ENCODE data around the gene TMTC2.

TMTC2 gene

DNA sequence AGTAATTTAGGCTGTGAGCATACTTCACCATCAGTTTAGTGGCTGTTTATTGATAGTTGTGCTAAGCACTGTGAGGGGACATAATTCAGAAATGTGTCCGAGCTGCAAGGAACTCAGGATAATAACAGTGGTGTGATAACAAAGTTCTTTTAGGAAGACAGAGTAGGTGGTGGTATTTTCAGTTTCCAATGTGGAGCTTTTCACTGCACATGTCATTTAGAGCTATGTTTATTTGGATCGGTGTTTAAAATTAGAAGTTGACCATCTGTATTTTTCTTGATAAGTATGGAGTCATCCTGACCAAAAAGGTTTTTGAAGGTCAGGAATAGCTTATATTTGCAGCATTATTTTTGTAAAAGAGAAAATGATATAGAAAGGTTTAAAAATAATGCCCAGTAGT, 443.5 kb downstream of the TMTC2 start:
- no peak for DNase-seq (ENCODE audit: extremely low read depth, insufficient read length)
- no peak overlapping the region for H3K4me3 ChIP-seq (replicated peaks; ENCODE audit: low read depth, low read length)
- H3K36me3 ChIP-seq (ENCODE audit: control insufficient read depth, insufficient read depth, low read length), result no peaks in the 10 kb centered on the region
- no peaks in the 10 kb centered on the region for H3K27me3 ChIP-seq (replicated peaks; ENCODE audit: control insufficient read depth, insufficient read depth, low read length)
- no peak for TF ChIP-seq CTCF (IDR thresholded peaks at IDR 0.05; ENCODE audit: insufficient read depth, low read length, poor library complexity, severe bottlenecking)

DNA sequence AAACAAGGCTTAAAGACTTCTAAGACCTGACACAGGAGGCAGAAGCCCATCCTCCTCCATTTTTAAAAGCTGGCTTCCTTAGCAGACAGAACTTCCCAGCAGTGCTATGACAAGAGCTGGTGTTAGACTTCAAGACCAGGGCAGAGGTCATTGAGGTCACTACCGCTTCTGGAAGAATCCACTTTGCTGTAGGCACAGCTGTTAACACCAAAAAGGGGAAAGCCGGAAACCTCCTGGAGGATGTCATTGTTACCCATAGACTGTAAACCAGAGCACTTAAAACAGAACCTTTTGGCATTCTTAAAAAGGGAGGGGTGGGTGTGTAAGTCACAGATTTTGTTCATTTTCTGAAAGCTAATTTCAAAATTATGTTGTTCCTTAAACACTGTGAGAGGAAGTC, 445.7 kb downstream of the TMTC2 start:
- TF ChIP-seq CTCF (IDR thresholded peaks at IDR 0.05; ENCODE audit: insufficient read depth, low read length, poor library complexity, severe bottlenecking), result no peak
- no peaks in the 10 kb centered on the region for H3K27me3 ChIP-seq (replicated peaks; ENCODE audit: control insufficient read depth, insufficient read depth, low read length)

GRCh38 chr12:83136411-83136810, 449.7 kb downstream of the TMTC2 start:
- DNase-seq (ENCODE audit: extremely low read depth, insufficient read length), result no peak
- no peak for TF ChIP-seq CTCF (IDR thresholded peaks at IDR 0.05; ENCODE audit: insufficient read depth, low read length, poor library complexity, severe bottlenecking)
- no peak overlapping the region for H3K4me3 ChIP-seq (replicated peaks; ENCODE audit: low read depth, low read length)

More for the DNA sequence above, 445.7 kb downstream of the TMTC2 start:
- H3K36me3 ChIP-seq (ENCODE audit: control insufficient read depth, insufficient read depth, low read length), result no peaks in the 10 kb centered on the region
- no peak overlapping the region for H3K4me3 ChIP-seq (replicated peaks; ENCODE audit: low read depth, low read length)
- no peak for DNase-seq (ENCODE audit: extremely low read depth, insufficient read length)

DNA sequence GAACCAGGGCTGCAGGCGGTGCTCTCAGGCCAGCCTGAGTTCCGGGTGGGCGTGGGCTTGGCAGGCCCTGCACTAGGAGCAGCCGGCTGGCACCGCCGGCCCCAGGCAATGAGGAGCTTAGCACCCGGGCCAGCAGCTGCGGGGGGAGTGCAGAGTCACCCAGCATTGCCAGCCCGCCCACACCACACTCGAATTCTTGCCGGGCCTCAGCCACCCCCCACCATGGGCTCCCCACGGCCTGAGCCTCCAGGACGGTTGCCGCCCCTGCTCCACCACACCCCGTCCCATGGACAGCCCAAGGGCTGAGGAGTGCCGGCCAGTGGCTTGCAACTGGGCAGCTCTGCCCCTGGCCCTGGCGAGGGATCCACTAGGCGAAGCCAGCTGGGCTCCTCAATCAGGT, 453.4 kb downstream of the TMTC2 start:
- no peak for DNase-seq (ENCODE audit: extremely low read depth, insufficient read length)
- H3K36me3 ChIP-seq (ENCODE audit: control insufficient read depth, insufficient read depth, low read length), result no peaks in the 10 kb centered on the region
- TF ChIP-seq CTCF (IDR thresholded peaks at IDR 0.05; ENCODE audit: insufficient read depth, low read length, poor library complexity, severe bottlenecking), result no peak
- H3K4me3 ChIP-seq (replicated peaks; ENCODE audit: low read depth, low read length), result no peak overlapping the region
- no peaks in the 10 kb centered on the region for H3K27me3 ChIP-seq (replicated peaks; ENCODE audit: control insufficient read depth, insufficient read depth, low read length)

More at GRCh38 chr12:83136411-83136810, 449.7 kb downstream of the TMTC2 start:
- Histone ChIP-seq H3K36me3 (ENCODE audit: control insufficient read depth, insufficient read depth, low read length) (no peaks in the 10 kb centered on the region), H3K27me3 (replicated peaks; ENCODE audit: control insufficient read depth, insufficient read depth, low read length) (no peaks in the 10 kb centered on the region)

DNA sequence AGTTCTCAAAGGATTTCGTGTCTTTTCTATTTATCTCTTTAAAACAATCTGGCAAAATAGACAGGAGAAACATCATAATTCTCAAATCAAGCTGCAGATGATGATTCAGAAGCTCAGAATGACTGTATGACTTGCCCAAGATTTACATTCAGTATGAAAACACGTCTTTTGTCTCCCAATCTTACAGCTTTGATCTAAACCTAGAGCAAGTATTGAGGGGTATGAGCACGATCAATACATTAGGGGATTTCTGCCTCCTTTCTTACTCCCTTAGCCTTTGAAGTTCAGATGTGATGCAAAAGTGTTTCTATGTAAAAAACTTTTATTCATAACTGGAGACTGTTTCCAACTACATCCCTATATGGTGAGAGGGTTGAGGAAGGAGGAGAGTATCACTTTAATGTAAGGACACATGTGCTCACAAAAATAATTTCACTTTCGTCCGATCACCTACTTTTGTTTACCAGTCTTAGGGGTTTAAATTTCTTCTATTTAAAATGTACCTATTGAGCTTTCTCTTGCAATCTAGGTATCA, 454.8 kb downstream of the TMTC2 start:
- Histone ChIP-seq H3K4me3 (replicated peaks; ENCODE audit: low read depth, low read length) (no peak overlapping the region), H3K36me3 (ENCODE audit: control insufficient read depth, insufficient read depth, low read length) (no peaks in the 10 kb centered on the region), H3K27me3 (replicated peaks; ENCODE audit: control insufficient read depth, insufficient read depth, low read length) (no peaks in the 10 kb centered on the region)
- no peak for DNase-seq (ENCODE audit: extremely low read depth, insufficient read length)
- TF ChIP-seq CTCF (IDR thresholded peaks at IDR 0.05; ENCODE audit: insufficient read depth, low read length, poor library complexity, severe bottlenecking), result no peak

- Histone ChIP-seq H3K36me3 (ENCODE audit: control insufficient read depth, insufficient read depth, low read length) (no peaks in the 10 kb centered on the region), H3K27me3 (replicated peaks; ENCODE audit: control insufficient read depth, insufficient read depth, low read length) (no peaks in the 10 kb centered on the region), H3K4me3 (replicated peaks; ENCODE audit: low read depth, low read length) (no peak overlapping the region)
- no peak for DNase-seq (ENCODE audit: extremely low read depth, insufficient read length)
- TF ChIP-seq CTCF (IDR thresholded peaks at IDR 0.05; ENCODE audit: insufficient read depth, low read length, poor library complexity, severe bottlenecking), result no peak
These were observed 456.2 kb downstream of the TMTC2 start for GRCh38 chr12:83142914-83143313.

Data from GM06990 (cell line).